OCI-LY1 (cell line): Measurements from ENCODE around the gene RASA3.

Experiments
- CTCF ChIP-seq: fragments of 200-600 bp; sonication (generic), shearing (Covaris generic); IDR thresholded peaks from 2 replicates; pipeline ENCODE4 v1.5.1; 2017; ENCODE audit warnings: mild to moderate bottlenecking, antibody characterized with exemption, low read length, moderate library complexity, mixed read lengths
- EZH2 ChIP-seq: fragments of 200-600 bp; sonication (generic), shearing (Covaris generic); IDR thresholded peaks from 2 replicates; pipeline ENCODE4 v1.8.0; 2017; ENCODE audit warnings: borderline replicate concordance, mixed run types, mild to moderate bottlenecking, antibody characterized with exemption, low read length, moderate library complexity, mixed read lengths

- TF ChIP-seq CTCF: no peak
- TF ChIP-seq EZH2: no peak
Measured at GRCh38 chr13:113995051-113995601, 137.3 kb downstream of the RASA3 start.
